HFFc6 (cell line): ENCODE measurements around the gene EIF2A. TPM values are rescaled to one million over a fixed set of nuclear protein-coding genes. Genes with fewer than 3 reads are reported as not detected.

Source experiments
- DNase-seq: peaks from one replicate; pipeline ENCODE4 v3.0.0-alpha.2; 2018
- H3K27ac Mint-ChIP-seq: 2 replicates; pipeline ENCODE4 v1.8.0; 2020; ENCODE audit warnings: mild to moderate bottlenecking, mixed read lengths
- H3K27me3 Mint-ChIP-seq: 2 replicates; pipeline ENCODE4 v1.8.0; 2021; ENCODE audit warnings: mild to moderate bottlenecking, moderate library complexity, mixed read lengths; ENCODE audit not compliant: insufficient read depth
- H3K36me3 Mint-ChIP-seq: 2 replicates; pipeline ENCODE4 v1.8.0; 2021; ENCODE audit warnings: low read depth, mixed read lengths
- H3K4me1 Mint-ChIP-seq: 2 replicates; pipeline ENCODE4 v1.8.0; 2020; ENCODE audit warnings: low read depth, mixed read lengths
- H3K4me3 Mint-ChIP-seq: 2 replicates; pipeline ENCODE4 v1.8.0; 2020; ENCODE audit warnings: mild to moderate bottlenecking, moderate library complexity, mixed read lengths
- H3K9me3 Mint-ChIP-seq: 2 replicates; pipeline ENCODE4 v1.8.0; 2020; ENCODE audit warnings: mild to moderate bottlenecking, mixed read lengths
- CTCF ChIP-seq: fragments of 200-600 bp; sonication (generic); IDR thresholded peaks from 2 replicates; pipeline ENCODE4 v1.5.0; 2021; ENCODE audit warnings: antibody characterized with exemption, mild to moderate bottlenecking
- total RNA-seq, 6 experiments: library from RNA; stranded (reverse); fragmentation: NEBNext Ultra II Directional; extraction: Animal tissue kit (Norgen Biotek cat#: 25700); gene quantifications; 2 replicates in 1 of 6; 3 replicates in 5 of 6; pipeline ENCODE4 v1.2.3, GENCODE V29; 2021

EIF2A gene
- total RNA-seq, 6 experiments from 2014 or later: 69.6 to 85.9 (median 75.0) TPM

- peaks cover 1% of the 10 kb centered on the region for H3K27me3 Mint-ChIP-seq
- peaks cover 40% of the 10 kb centered on the region for H3K4me1 Mint-ChIP-seq
- TF ChIP-seq CTCF: no peak
- peaks cover 36% of the 10 kb centered on the region for H3K36me3 Mint-ChIP-seq
- H3K27ac Mint-ChIP-seq: no peak overlapping the region
- no peak for DNase-seq
- no peak overlapping the region for H3K4me3 Mint-ChIP-seq
- H3K9me3 Mint-ChIP-seq: no peaks in the 10 kb centered on the region
These were observed 3.5 kb upstream of the EIF2A start for GRCh38 chr3:150543128-150543527.

- peak overlapping the region; percentile 99; the same call in 1 of the 2 replicates for H3K4me3 Mint-ChIP-seq
These were observed 3.1 kb upstream of the EIF2A start for GRCh38 chr3:150543531-150543930.

GRCh38 chr3:150544041-150544440, 2.5 kb upstream of the EIF2A start:
- Mint-ChIP-seq H3K36me3 (peaks cover 36% of the 10 kb centered on the region), H3K27ac (peak overlapping the region; percentile 83), H3K4me3 (peak overlapping the region; percentile 99), H3K4me1 (peaks cover 48% of the 10 kb centered on the region), H3K9me3 (no peaks in the 10 kb centered on the region), H3K27me3 (peaks cover 1% of the 10 kb centered on the region)
- DNase-seq: peak; percentile 75
- TF ChIP-seq CTCF: no peak

More at GRCh38 chr3:150543531-150543930, 3.1 kb upstream of the EIF2A start:
- H3K4me1 Mint-ChIP-seq: peaks cover 44% of the 10 kb centered on the region
- peak overlapping the region; percentile 83 for H3K27ac Mint-ChIP-seq
- H3K36me3 Mint-ChIP-seq: peaks cover 36% of the 10 kb centered on the region
- peaks cover 1% of the 10 kb centered on the region for H3K27me3 Mint-ChIP-seq
- no peaks in the 10 kb centered on the region for H3K9me3 Mint-ChIP-seq
- no peak for DNase-seq
- TF ChIP-seq CTCF: no peak

- no peak for DNase-seq
- H3K27me3 Mint-ChIP-seq: peaks cover 1% of the 10 kb centered on the region
- H3K4me3 Mint-ChIP-seq: peak overlapping the region; percentile 99
- no peaks in the 10 kb centered on the region for H3K9me3 Mint-ChIP-seq
- H3K36me3 Mint-ChIP-seq: peaks cover 36% of the 10 kb centered on the region
- TF ChIP-seq CTCF: no peak
- H3K4me1 Mint-ChIP-seq: peaks cover 51% of the 10 kb centered on the region
- H3K27ac Mint-ChIP-seq: peak overlapping the region; percentile 83
These were observed 1.9 kb upstream of the EIF2A start for GRCh38 chr3:150544726-150545125.

- peaks cover 1% of the 10 kb centered on the region for H3K27me3 Mint-ChIP-seq
- H3K27ac Mint-ChIP-seq: peak overlapping the region; percentile 96
- H3K4me3 Mint-ChIP-seq: peak overlapping the region; percentile 99
- DNase-seq: peak; percentile 8
- H3K9me3 Mint-ChIP-seq: no peaks in the 10 kb centered on the region
- peaks cover 36% of the 10 kb centered on the region for H3K36me3 Mint-ChIP-seq
- peaks cover 53% of the 10 kb centered on the region for H3K4me1 Mint-ChIP-seq
- TF ChIP-seq CTCF: no peak; the same call in 1 of the 2 replicates
These were observed 965 bp upstream of the EIF2A start for GRCh38 chr3:150545419-150546225.
